Activated CD4-positive, alpha-beta memory T cell treated with anti-CD3 and anti-CD28 coated beads, Interleukin-2, amount 10 ng/mL, durations not matched to agents 7 days and 5 days (primary cell): ENCODE results near the gene NKPD1. TPM values are rescaled to one million over a fixed set of nuclear protein-coding genes. Genes with fewer than 3 reads are reported as not detected.
A peak's percentile ranks its signal among the peaks of the same experiment; 100 is the strongest.

ENCODE experiments used
- CTCF ChIA-PET: fragments of 350-600 bp; sonication (Branson Sonifier 250); formaldehyde crosslinking; loops from one replicate; lab custom pipeline; 2021; ENCODE audit warnings: antibody characterized with exemption, inconsistent platforms; lab: Charles Lee
- POLR2A ChIA-PET: fragments of 350-600 bp; sonication (Branson Sonifier 250); formaldehyde crosslinking; loops from one replicate; lab custom pipeline; 2021; ENCODE audit warnings: antibody characterized with exemption; lab: Charles Lee
- DNase-seq: peaks from one replicate; pipeline ENCODE4 v3.0.0-alpha.2; 2020
- H3K27ac Mint-ChIP-seq: one replicate; pipeline ENCODE4 v1.8.0; 2021; ENCODE audit warnings: mild to moderate bottlenecking, mixed read lengths
- H3K27me3 Mint-ChIP-seq: one replicate; pipeline ENCODE4 v1.8.0; 2021; ENCODE audit warnings: mixed read lengths
- H3K36me3 Mint-ChIP-seq: one replicate; pipeline ENCODE4 v1.8.0; 2021; ENCODE audit warnings: low read depth, mixed read lengths
- H3K4me1 Mint-ChIP-seq: one replicate; pipeline ENCODE4 v1.8.0; 2021; ENCODE audit warnings: mixed read lengths
- H3K4me3 Mint-ChIP-seq: one replicate; pipeline ENCODE4 v1.8.0; 2021; ENCODE audit warnings: mild to moderate bottlenecking, mixed read lengths
- H3K9me3 Mint-ChIP-seq: one replicate; pipeline ENCODE4 v1.8.0; 2021; ENCODE audit warnings: mixed read lengths
- total RNA-seq, 2 experiments: library from RNA; stranded (reverse); gene quantifications; one replicate each; pipeline ENCODE4 v1.2.3, GENCODE V29; 2021

The NKPD1 gene
- total RNA-seq, 2 experiments from 2014 or later, result 0.10 to 0.15 TPM

DNA sequence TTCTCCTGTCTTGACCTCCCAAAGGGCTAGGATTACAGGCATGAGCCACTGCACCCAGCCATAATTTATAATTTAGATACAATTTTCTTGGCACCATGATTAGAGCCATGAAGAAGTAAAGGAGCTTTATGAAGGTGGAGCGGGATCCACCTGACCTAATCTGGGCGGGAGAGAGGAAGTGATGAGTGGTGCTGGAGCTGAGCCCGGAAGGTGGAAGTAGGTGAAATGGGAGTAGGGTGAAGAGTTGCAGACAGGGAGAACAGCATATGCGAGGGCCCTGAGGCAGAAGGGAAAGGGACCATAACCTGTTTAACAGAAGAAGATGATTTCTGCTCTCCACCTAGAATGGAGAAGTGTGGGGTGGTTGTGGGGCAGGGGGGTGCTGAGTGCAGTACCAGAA, 22.0 kb upstream of the NKPD1 start:
- no peak for DNase-seq
- Mint-ChIP-seq H3K27ac (no peak overlapping the region), H3K36me3 (peaks cover 14% of the 10 kb centered on the region), H3K27me3 (no peaks in the 10 kb centered on the region), H3K4me3 (no peak overlapping the region), H3K9me3 (no peaks in the 10 kb centered on the region), H3K4me1 (peaks cover 29% of the 10 kb centered on the region)
- ChIA-PET CTCF (interaction anchor here (0.6 to 2.0 kb wide), 2 partner anchors 156 to 205 kb away, joined by 4 to 6 read pairs; no protein-coding TSS in a partner anchor), POLR2A (interaction anchor here (1.3 kb wide), 1 partner anchor 144 kb away, joined by 3 read pairs; the partner anchor contains the start of gene CLASRP)

DNA sequence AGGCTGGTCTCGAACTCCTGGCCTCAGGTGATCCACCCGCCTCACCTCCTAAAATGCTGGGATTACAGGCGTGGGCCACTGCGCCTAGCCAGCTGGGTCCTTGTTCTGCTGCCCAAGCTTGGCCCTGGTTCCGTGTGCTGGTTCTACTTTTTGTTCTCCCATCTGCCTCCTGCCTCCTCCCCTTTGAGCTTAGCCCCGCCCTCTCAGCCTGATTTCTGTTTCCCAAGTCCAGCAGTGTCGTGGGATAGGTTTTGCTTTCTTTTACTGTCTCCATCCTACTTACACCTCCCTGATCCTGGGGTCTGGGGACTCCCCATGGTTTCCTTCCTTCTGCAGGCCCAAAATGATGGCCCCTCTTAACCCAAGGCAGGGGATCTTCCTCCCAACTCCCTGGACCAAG, 20.2 kb upstream of the NKPD1 start:
- Mint-ChIP-seq H3K4me1 (peaks cover 33% of the 10 kb centered on the region), H3K9me3 (no peaks in the 10 kb centered on the region)

DNA sequence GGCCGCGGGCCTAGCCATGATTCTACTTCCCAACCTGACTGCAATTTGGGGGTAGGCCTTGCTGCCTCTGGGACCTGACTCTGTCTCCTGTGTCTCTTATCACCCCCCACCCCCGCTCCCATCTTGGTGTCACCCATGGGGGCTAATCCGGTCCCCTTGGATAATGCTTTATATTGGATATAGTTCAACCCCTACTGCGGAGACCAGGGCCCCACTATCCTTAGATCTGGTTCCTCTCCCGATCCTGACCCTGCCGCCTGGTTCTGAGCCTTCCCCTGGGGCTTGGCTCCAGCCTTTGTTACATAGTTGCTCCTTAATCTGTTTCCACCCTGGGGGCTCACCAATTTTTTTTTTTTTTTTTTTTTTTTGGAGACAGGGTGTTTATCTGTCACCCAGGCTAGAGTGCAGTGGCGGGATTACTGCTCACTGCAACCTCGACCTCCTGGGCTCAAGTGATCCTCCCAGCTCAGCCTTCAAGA, 19.1 kb upstream of the NKPD1 start:
- DNase-seq, result no peak
- CTCF ChIA-PET, result no interaction called here
- H3K4me3 Mint-ChIP-seq, result peak overlapping the region; percentile 73
- H3K27ac Mint-ChIP-seq, result peak overlapping the region; percentile 44
- H3K9me3 Mint-ChIP-seq, result no peaks in the 10 kb centered on the region
- peaks cover 14% of the 10 kb centered on the region for H3K36me3 Mint-ChIP-seq
- H3K27me3 Mint-ChIP-seq, result no peaks in the 10 kb centered on the region
- POLR2A ChIA-PET, result interaction anchor here (0.8 to 2.9 kb wide), 8 partner anchors 8 to 190 kb away, joined by 3 to 40 read pairs (median 14); partner anchors contain the start of genes CLASRP, GEMIN7, PPP1R37 and ZNF296
- H3K4me1 Mint-ChIP-seq, result peaks cover 40% of the 10 kb centered on the region

More for the DNA sequence above, 20.2 kb upstream of the NKPD1 start:
- no peak for DNase-seq
- peak overlapping the region; percentile 63 for H3K4me3 Mint-ChIP-seq
- H3K36me3 Mint-ChIP-seq, result peaks cover 14% of the 10 kb centered on the region
- H3K27ac Mint-ChIP-seq, result no peak overlapping the region
- ChIA-PET CTCF (no interaction called here), POLR2A (interaction anchor here (1.2 to 1.6 kb wide), 2 partner anchors 9 to 16 kb away, joined by 3 to 6 read pairs; no protein-coding TSS in a partner anchor)
- H3K27me3 Mint-ChIP-seq, result no peaks in the 10 kb centered on the region

- Mint-ChIP-seq H3K36me3 (peaks cover 14% of the 10 kb centered on the region), H3K9me3 (no peaks in the 10 kb centered on the region), H3K27me3 (no peaks in the 10 kb centered on the region), H3K4me1 (peaks cover 40% of the 10 kb centered on the region), H3K27ac (peak overlapping the region; percentile 87), H3K4me3 (peak overlapping the region; percentile 81)
- peak; percentile 55 for DNase-seq
- CTCF ChIA-PET, result interaction anchor here (0.7 to 1.9 kb wide), 10 partner anchors 8 to 300 kb away, joined by 3 to 14 read pairs (median 4); partner anchors contain the start of genes CLPTM1 and PPP1R37
- POLR2A ChIA-PET, result interaction anchor here (0.8 to 2.9 kb wide), 10 partner anchors 10 to 463 kb away, joined by 3 to 40 read pairs (median 9); partner anchors contain the start of genes CLASRP, GEMIN7, PPP1R37 and ZNF296
Observed at GRCh38 chr19:45179072-45179891, 18.5 kb upstream of the NKPD1 start.

DNA sequence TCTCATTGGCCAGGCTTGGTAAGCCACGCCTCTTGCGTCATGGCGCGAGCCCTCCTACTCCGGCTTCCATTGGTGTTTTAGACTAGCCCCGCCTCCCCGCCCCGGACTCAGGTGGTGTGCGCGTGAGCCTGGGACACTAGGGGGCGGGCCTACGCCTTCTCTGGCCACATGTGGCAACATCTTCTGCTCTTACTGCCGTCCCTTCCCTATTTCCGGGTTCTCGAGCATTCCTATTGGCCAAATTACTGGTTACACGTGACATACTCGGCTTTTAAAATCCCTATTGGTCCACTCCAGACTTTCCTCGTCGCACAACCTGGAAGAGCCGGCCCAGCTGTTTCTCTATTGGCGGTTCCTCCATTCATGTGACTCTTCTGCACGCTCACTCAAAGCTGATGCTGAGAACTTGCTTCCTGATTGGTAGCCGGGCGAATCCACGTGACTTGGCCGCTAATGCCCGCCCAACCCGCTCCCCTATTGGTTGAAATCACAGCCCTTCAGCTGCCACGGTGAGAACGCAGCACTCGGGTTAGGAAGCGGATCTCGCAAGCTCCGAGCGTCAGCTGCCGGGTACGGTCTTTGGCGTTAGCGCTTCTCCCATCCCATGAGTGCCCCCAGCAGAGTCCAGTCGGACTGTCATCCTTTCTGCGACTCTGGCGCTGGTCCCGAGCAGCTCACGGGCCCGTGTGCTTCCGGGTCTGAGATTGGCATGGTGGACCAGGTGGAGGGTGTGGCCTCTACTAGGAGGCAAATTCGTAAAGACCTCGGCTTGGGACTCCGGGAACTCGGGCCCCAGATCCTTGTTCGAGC, 17.7 kb upstream of the NKPD1 start, which contains the start of gene BLOC1S3:
Gene BLOC1S3 (plus strand): TSS at position 523 of the 810 bp plus-strand sequence. CDS start 513 bp downstream, outside the sequence.
- peak within 1 kb of the TSS; percentile 81 for H3K4me3 Mint-ChIP-seq
- POLR2A ChIA-PET, result interaction anchor here (0.6 to 2.9 kb wide), 19 partner anchors 8 to 467 kb away, joined by 3 to 40 read pairs (median 5); partner anchors contain the start of genes CLASRP, CLPTM1, GEMIN7 and PPP1R37
- peak; percentile 100 for DNase-seq
- H3K4me1 Mint-ChIP-seq, result peaks cover 46% of the 10 kb centered on the region
- peaks cover 14% of the 10 kb centered on the region for H3K36me3 Mint-ChIP-seq
- H3K27ac Mint-ChIP-seq, result peak within 1 kb of the TSS; percentile 87
- no peaks in the 10 kb centered on the region for H3K9me3 Mint-ChIP-seq
- no peaks in the 10 kb centered on the region for H3K27me3 Mint-ChIP-seq
- CTCF ChIA-PET, result interaction anchor here (0.7 to 1.9 kb wide), 16 partner anchors 8 to 503 kb away, joined by 3 to 14 read pairs (median 4); partner anchors contain the start of genes CLASRP, CLPTM1 and PPP1R37

DNA sequence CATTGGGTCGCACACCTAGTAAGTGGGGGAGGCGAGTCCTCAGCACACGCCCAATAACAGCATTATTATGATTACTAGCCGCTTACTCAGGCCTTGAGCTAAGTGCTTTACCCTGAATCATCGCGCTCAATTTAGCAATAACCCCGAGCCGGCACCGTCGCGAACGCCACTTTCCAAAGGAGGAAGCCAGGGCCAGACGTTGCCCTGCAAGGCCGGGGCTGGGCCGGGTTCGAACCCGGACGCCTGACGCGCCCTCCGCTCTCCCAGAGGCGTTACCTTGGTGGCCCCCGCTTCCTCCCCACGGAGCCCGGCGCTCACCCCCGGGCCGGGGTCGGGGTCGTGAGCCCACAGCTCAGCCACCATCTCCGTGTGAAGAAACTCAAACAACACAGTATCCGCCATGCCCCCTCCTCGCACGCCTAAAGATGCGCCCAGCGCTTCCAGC, 17.1 kb upstream of the NKPD1 start, which contains the start of gene TRAPPC6A:
Gene TRAPPC6A (minus strand): TSS at position 421 of the 445 bp plus-strand sequence. CDS start 19 bp downstream, at position 402.
- ChIA-PET POLR2A (interaction anchor here (0.8 to 2.9 kb wide), 16 partner anchors 9 to 468 kb away, joined by 3 to 40 read pairs (median 4); partner anchors contain the start of genes CLASRP, CLPTM1, GEMIN7 and PPP1R37), CTCF (interaction anchor here (0.8 to 1.9 kb wide), 13 partner anchors 8 to 504 kb away, joined by 3 to 14 read pairs (median 4); partner anchors contain the start of genes CLASRP, CLPTM1 and PPP1R37)
- H3K4me1 Mint-ChIP-seq, result peaks cover 50% of the 10 kb centered on the region
- H3K9me3 Mint-ChIP-seq, result no peaks in the 10 kb centered on the region
- H3K4me3 Mint-ChIP-seq, result peak within 1 kb of the TSS; percentile 81
- H3K36me3 Mint-ChIP-seq, result peaks cover 14% of the 10 kb centered on the region
- peak within 1 kb of the TSS; percentile 87 for H3K27ac Mint-ChIP-seq
- no peak for DNase-seq
- no peaks in the 10 kb centered on the region for H3K27me3 Mint-ChIP-seq

GRCh38 chr19:45175515-45176345, 14.9 kb upstream of the NKPD1 start:
- DNase-seq, result no peak
- Mint-ChIP-seq H3K4me1 (peaks cover 55% of the 10 kb centered on the region), H3K27ac (peak overlapping the region; percentile 3), H3K36me3 (peaks cover 3% of the 10 kb centered on the region), H3K9me3 (no peaks in the 10 kb centered on the region), H3K27me3 (no peaks in the 10 kb centered on the region), H3K4me3 (peak overlapping the region; percentile 10)
- CTCF ChIA-PET, result no interaction called here
- POLR2A ChIA-PET, result no interaction called here

DNA sequence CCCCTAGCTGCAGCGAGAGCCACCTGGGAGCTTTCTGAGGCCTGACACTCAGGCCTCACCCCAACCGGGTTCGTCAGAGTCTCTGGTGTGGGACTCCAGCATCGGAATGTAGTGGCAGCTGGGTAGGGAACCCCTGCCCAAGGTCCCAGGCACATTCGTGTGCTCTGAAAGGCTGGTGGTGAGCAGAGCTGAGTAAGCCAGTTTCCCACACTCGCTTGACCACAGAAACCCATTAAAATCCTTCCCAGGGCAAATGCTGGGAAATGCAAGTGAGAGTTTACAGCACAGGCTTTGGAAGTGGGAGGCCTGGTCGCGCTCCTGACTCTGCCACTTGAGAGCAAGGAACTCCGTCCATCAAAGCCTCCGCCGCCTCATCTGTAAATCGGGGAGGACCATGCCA, 13.0 kb upstream of the NKPD1 start:
- H3K4me1 Mint-ChIP-seq, result peaks cover 64% of the 10 kb centered on the region
- H3K36me3 Mint-ChIP-seq, result no peaks in the 10 kb centered on the region
- H3K9me3 Mint-ChIP-seq, result no peaks in the 10 kb centered on the region
- H3K27ac Mint-ChIP-seq, result peak overlapping the region; percentile 5
- no peak for DNase-seq
- no peak overlapping the region for H3K4me3 Mint-ChIP-seq
- no peaks in the 10 kb centered on the region for H3K27me3 Mint-ChIP-seq
- ChIA-PET POLR2A (no interaction called here), CTCF (no interaction called here)

- ChIA-PET POLR2A (interaction anchor here (0.7 to 2.0 kb wide), 4 partner anchors 15 to 134 kb away, joined by 3 to 6 read pairs (median 4); partner anchors contain the start of genes CLASRP and PPP1R37), CTCF (interaction anchor here (0.8 to 1.1 kb wide), 2 partner anchors 29 to 81 kb away, joined by 3 read pairs; no protein-coding TSS in a partner anchor)
- no peak for DNase-seq
- Mint-ChIP-seq H3K27me3 (no peaks in the 10 kb centered on the region), H3K9me3 (no peaks in the 10 kb centered on the region), H3K4me1 (peaks cover 66% of the 10 kb centered on the region), H3K4me3 (peak overlapping the region; percentile 42), H3K36me3 (no peaks in the 10 kb centered on the region), H3K27ac (peak overlapping the region; percentile 99)
Observed at GRCh38 chr19:45172611-45173208, 11.9 kb upstream of the NKPD1 start.

DNA sequence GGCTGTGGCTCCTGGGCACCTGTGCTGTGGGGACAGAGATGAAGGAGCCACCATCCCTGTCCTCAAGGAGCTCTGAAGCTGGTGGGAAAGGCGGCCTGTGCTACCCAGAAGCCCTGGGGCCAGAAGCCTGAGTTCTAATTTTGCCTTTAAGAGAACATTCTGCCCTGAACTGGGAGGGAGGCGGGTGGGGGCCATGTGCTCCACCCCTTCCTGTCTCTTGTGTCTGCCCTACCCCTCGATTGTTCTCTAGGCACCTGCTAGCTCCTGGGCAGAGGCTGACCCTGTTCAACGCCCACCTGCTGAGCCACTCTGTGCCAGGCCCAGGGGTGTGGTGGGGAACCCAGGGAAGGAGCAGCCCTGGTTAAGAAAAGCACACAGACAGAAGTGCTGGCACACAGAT, 11.4 kb upstream of the NKPD1 start:
- ChIA-PET POLR2A (interaction anchor here (0.7 to 2.0 kb wide), 9 partner anchors 9 to 133 kb away, joined by 3 to 6 read pairs (median 3); partner anchors contain the start of genes CLASRP and PPP1R37), CTCF (interaction anchor here (0.8 to 1.1 kb wide), 4 partner anchors 12 to 81 kb away, joined by 3 read pairs; no protein-coding TSS in a partner anchor)
- Mint-ChIP-seq H3K27ac (peak overlapping the region; percentile 99), H3K36me3 (no peaks in the 10 kb centered on the region), H3K9me3 (no peaks in the 10 kb centered on the region), H3K4me3 (peak overlapping the region; percentile 42), H3K4me1 (peaks cover 64% of the 10 kb centered on the region), H3K27me3 (no peaks in the 10 kb centered on the region)
- DNase-seq, result peak; percentile 65
